NCI-H2196 treated with DMSO at 0.1 percent for 48 hours (cell line): ENCODE measurements around the gene ZNF225.
A peak's percentile ranks its signal among the peaks of the same experiment; 100 is the strongest.
"Not testable (repeated sequence)": the region's sequence is repeated elsewhere in the genome, so short reads cannot be mapped to it uniquely, and the experiment has no call there.

Experiments used
- DNase-seq: peaks from one replicate; lab custom pipeline; 2025; ENCODE audit not compliant: unreplicated experiment; lab: John Stamatoyannopoulos, UW

The ZNF225 gene

DNA sequence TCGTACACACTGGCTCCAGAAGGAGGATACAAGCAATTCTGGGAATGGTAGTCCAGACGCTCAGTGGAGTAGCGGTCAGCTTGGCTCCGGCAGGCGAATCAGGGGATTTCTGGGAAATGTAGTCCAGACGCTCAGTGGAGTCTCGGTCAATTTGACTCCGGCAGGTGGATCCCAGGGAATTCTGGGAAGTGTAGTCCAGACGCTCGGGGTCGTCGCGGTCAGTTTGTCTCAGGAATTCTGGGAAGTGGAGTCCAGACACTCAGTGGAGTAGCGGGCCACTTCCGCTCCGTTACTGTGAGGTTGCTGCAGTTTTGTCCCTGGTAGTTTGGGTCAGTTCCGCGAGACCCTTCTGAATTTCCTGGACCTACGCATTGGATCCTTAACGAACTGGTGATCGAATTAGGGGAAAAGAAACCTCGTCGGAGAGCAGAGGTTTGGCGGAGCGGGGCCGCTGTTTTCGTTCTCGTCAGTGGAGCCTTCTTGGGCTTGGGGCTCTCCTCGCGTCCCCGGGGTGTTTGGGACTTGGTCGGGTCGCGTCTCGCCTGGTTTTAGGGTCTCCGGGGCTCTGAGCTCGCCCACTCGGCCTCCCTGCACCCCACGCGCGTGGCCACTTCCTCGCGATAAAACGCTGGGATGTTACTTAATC is at the start of gene ZNF225:
ZNF225 (plus strand) TSS at position 262 of the 646 bp plus-strand sequence. CDS start 2,429 bp downstream, outside the sequence.
- peak; percentile 94 for DNase-seq

- DNase-seq, result no peak
These were observed 46.9 kb upstream of the ZNF225 start for GRCh38 chr19:44066305-44066704.

DNA sequence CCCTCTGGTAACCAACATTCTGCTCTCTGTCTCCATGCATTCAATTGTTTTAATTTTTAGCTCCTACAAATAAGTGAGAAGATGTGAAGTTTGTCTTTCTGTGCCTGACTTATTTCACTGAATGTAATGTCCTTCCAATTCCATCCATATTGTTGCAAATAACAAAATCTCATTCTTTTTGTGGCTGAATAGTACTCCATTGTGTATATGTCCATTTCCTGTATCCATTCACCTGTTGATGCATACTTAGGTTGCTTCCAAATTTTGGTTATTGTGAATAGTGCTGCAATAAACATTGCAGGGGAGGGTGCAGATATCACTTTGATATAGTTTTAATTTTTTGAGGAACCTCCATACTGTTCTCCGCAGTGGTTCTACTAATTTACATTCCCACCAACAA is 43.8 kb upstream of the ZNF225 start:
- no peak for DNase-seq

DNA sequence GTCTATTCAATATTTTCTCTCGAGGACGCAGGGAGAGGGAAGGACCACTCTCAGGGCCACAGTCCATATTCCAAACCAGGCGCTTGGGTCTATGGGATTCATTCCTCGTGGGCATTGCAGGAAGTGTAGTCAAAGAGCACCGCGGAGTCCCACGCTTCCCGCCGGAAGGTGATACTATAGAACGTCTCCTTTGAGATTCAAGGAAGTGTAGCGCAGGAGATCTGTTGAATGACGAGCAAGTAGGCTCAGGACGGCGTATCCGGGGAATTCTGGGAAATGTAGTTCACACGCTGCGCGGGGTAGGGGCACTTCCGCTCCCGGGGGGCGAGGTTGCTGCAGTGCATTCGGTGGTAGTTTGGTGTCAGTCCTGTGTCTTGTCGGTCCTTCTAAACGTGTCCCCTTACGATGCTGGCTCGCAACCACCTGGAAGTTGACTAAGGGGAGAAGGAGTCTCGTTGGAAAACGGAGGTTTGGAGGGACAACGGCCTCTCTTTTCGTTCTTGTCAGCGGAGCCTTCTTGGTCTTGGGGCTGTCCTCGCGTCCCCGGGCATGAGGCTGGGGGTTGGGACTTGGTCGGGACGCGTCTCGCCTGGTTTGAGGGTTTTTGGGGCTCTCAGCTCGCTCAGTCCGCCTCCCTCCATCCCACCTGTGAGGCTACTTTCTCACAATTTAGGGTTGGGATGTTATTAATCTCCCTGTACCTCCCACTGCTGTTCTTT is 41.2 kb upstream of the ZNF225 start, which contains the start of gene ZNF284:
ZNF284 (plus strand) TSS at position 336 of the 719 bp plus-strand sequence. CDS start 4,231 bp downstream, outside the sequence.
- DNase-seq, result peak; percentile 88

DNA sequence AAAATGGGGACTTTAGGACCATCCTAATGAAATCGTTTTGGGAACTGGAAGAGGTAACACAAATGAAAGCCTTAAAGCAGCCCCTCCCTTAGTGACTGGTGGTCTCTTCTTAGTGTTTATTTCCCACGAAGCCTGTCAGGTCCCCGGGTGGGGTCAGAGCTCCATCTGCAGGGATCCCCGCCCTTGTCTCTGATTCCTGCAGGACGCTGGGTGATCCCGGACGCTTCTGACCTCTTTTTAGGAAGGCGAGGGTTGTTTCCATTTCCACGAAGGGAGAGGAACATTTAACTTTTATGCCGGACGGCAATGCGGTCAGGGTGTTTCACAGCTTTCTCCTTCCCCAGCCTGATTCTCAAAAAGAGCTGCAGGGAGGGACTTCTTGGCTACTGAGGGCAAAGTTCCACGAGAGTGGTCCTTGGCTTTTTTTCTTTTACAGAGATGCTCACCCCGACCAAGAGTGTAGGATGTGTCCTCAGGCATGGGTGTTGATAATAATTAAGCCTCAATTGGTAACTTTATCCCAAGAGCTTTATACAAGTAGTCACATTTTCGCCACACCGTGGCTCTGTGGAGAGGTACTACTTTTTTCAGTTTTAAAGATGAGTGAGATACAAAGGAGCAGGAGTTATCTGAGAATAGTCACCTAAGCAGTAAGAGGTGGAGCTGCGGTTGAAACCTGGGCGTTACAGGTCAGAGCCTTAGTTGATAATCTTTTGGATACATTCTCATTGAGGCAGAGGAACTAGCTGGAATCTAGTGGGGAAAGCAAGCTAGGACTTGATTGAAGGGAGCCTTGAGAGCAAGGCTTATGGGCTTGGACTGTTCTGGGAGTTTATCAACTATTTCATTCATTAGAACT is 40.4 kb upstream of the ZNF225 start:
- DNase-seq, result no peak

DNA sequence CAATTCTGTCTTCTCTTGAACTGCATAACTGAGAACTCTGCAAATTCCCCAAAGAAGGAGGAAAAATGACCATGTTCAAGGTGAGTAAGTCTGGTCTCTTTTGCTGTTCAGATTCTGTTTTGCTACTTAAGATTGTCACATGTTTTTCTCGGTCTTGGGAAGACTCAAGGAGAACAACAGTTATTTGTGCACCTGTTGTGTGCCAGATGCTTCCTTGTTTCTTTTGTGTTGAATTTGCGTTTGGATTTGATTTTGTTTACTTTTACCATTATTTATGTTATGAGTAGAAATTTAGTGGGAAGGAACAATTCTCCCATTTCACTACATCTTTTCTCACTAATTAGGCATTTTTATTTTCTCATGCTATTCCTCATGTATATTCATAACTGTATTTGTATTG is 36.9 kb upstream of the ZNF225 start:
- no peak for DNase-seq

DNA sequence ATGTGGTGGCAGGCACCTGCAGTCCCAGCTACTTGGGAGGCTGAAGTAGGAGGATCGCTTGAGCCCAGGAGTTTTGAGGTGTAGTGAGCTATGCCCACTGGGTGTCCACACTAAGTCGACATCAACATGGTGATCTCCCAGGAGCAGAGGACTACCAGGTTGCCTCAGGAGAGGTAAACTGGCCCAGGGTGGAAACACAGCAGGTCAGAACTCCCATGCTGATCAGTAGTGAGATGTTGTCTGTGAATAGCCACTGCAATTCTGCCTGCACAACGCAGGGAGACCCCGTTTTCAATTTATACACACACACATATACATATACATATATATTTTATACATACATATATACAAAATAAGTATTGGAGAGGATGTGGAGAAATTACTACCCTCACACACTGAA is 21.1 kb upstream of the ZNF225 start:
- DNase-seq, result no peak

DNA sequence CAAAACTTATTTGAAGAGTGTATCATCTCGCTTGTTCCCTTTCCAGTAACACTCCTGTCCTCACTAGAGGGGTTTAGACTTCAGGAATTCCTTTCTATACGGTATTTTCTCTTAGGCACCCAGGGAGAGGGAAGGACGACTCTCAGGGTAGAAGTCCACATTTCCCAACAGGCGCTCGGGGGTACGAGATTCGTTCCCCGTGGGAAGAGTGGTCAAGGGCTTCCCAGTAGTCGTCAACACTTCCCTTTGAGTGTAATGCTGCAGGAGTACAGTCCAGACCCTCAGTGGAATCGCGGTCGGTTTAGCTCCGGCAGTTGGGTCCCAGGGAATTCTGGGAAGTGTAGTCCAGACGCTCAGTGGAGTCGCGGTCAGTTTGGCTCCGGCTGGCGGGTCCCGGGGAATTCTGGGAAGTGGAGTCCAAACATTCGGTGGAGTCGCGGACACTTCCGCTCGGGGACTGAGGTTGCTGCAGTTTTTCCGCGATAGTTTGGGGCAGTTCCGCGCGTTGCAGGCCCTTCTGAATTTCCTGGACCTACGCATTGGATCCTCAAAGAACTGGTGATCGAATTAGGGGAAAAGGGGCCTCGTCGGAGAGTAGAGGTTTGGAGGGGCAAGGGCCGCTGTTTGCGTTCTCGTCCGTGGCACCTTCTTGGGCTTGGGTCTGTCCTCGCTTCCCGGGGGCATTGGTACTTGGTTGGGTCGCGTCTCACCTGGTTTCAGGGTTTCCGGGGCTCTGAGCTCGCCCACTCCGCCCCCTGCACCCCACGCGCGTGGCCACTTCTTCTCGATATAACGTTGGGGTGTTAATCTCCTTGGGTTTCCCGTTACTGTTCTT is 19.1 kb upstream of the ZNF225 start, which contains the start of gene ZNF224:
ZNF224 (plus strand) TSS at position 431 of the 835 bp plus-strand sequence. CDS start 3,513 bp downstream, outside the sequence.
- DNase-seq, result peak; percentile 80

GRCh38 chr19:44107751-44108150 is 5.4 kb upstream of the ZNF225 start:
- no peak for DNase-seq

DNA sequence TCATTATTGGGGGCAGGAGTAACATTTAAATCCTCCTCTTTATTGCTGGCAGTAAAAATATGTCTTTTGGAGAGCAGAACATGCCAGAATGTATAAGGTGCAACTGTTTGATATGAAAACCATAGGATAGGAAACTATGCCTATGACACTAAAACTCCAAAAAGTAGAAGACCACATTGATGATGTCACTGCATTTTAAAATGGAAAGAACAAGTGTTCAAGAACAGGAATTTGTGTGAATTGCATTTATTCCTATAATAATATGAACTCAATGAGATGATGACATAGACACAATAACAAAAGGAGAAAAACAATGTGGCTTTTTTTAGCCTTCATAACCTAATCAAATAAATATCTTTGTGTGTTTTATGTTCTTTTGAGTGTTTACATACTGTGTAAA is 3.7 kb upstream of the ZNF225 start:
- DNase-seq, result no peak

DNA sequence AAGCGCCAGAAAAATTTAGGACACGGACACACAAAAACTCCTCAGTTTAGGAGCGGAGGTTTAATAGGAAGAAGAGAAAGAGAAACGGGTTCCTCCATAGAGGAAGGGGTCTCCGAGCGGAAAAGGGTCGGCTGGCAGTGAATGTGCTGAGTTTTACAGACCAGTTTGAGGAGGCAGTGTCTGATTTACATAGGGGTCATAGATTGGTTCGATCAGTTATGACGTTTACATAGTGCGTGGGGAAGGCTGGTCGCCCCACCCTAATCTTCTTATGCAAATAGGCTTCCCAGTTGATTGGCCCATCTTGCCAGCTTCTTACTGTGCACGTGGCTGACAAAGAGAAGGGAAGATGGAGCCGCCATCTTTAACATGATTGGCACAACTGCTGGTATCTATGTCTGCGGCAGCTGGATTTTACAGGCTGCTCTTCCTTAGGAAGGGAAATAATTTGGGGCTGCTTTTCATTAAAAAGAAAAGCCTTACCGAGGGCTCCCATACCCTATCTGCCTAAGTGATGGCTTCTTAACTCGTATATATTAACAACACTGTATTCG is 1.2 kb upstream of the ZNF225 start:
- no peak for DNase-seq

DNA sequence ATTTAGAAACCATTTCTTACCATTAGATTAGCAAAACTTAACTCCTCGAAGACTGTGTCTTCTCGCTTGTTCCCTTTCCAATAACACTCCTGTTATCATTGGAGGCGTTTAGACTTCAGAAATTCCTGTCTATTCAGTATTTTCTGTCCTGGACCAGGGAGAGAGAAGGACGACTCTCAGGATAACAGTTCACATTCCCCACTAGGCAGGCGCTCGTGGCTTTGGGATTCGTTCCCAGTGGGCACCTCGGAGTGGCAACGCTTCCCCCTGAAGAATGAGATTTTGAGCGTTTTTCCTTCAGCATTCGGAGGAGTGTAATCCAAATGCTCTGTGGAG is 429 bp upstream of the ZNF225 start:
- DNase-seq, result no peak

DNA sequence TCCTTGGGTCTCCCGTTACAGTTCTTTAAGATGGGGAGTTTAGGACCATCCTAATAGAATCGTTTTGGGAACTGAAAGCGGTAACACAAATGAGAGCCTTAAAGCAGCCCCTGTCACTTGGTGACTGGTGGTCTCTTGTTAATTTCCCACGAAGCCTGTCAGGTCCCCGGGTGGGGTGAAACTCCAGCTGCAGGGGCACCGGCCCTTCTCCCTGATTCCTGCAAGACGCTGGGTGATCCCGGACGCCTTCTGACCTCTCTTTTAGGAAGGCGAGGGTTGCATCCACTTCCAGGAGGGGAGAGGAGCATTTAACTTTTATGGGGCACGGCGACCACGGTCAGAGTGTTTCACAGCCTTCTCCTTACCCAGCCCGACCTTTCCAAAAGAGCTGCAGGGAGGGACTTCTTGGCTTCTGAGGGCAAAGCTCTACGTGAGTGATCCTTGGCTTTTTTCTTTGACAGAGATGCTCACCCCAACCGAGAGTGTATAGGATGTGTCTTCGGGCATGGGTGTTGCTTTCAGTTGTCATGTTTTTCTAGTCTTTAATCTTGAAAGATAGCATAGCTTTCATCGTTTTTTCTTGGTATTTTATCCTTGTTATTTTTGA is 688 bp downstream of the ZNF225 start:
- DNase-seq, result no peak

GRCh38 chr19:44121162-44121561 is 8.0 kb downstream of the ZNF225 start:
- not testable (repeated sequence) for DNase-seq

DNA sequence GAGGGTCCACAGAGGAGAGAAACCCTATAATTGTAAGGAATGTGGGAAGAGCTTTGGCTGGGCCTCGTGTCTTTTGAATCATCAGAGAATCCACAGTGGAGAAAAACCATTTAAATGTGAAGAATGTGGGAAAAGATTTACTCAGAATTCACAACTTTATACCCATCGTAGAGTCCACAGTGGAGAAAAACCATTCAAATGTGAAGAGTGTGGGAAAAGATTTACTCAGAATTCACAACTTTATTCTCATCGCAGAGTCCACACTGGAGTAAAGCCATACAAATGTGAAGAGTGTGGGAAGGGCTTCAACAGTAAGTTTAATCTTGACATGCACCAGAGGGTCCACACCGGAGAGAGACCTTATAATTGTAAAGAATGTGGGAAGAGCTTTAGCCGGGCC is 18.8 kb downstream of the ZNF225 start:
- no peak for DNase-seq

GRCh38 chr19:44141191-44142058 is 28.2 kb downstream of the ZNF225 start, which contains the start of gene ZNF234:
ZNF234 (plus strand) TSS chr19:44141554; CDS start chr19:44144633, 3,079 bp downstream.
- peak; percentile 14 for DNase-seq

DNA sequence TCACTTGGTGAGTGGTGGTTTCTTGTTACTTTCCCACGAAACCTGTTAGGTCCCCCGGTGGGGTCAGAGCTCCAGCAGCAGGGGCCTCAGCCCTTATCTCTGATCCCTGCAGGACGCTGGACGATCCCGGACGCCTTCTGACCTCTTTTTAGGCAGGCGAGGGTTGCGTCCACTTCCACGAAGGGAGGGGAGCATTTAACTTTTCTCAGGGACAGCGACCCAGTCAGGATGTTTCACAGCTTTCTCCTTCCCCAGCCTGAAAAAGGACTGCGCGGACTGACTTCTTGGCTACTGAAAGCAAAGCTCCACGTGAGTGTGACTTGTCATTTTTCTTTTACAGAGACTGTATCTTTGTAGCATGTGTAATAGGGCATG is 28.8 kb downstream of the ZNF225 start:
- DNase-seq, result no peak

- no peak for DNase-seq
These were observed 36.6 kb downstream of the ZNF225 start for GRCh38 chr19:44149776-44150175.

DNA sequence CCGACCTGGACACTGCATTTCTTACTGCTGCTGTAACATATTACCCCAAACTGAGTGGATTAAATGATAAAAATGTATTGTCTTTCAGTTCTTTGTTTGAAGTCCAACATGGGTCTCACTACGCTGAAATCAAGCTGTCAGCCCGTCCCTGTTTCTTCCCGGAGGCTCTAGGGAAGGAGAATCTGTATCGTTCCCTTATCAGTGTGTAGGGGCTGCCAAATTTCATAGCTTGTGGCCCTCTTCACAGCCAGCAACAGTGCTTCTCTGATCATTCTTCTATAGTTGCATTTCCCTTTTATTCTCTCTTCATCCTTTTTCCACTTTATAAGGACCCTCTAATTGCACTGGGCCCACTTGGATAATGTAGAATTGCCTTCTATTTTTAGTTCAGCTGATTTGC is 38.3 kb downstream of the ZNF225 start:
- no peak for DNase-seq
